BJ (cell line): ENCODE results near the gene AGO4. TPM values are rescaled to one million over a fixed set of nuclear protein-coding genes. Genes with fewer than 3 reads are reported as not detected.
"Not testable (repeated sequence)": the region's sequence is repeated elsewhere in the genome, so short reads cannot be mapped to it uniquely, and the experiment has no call there.

Experiments
- CTCF ChIA-PET: fragments of 350-600 bp; formaldehyde crosslinking; extraction: SDS; loops from one replicate; lab custom pipeline; 2021; ENCODE audit warnings: antibody characterized with exemption, inconsistent platforms; lab: Yijun Ruan, JAX
- POLR2A ChIA-PET: fragments of 300-600 bp; sonication (Branson Sonifier 250); formaldehyde crosslinking; extraction: SDS; loops from one replicate; lab custom pipeline; 2021; ENCODE audit warnings: antibody characterized with exemption; lab: Charles Lee
- DNase-seq: peaks from one replicate; pipeline ENCODE4 v3.0.0-alpha.2; 2011; ENCODE audit warnings: low read depth
- H3K27me3 ChIP-seq: 2 replicates; pipeline ENCODE4 v1.6.0; 2011; ENCODE audit warnings: low read length; ENCODE audit not compliant: control insufficient read depth, insufficient read depth
- H3K36me3 ChIP-seq: 2 replicates; pipeline ENCODE4 v1.5.1; 2011; ENCODE audit warnings: low read length; ENCODE audit not compliant: control insufficient read depth, insufficient read depth
- H3K4me3 ChIP-seq: 2 replicates; pipeline ENCODE4 v1.5.1; 2011; ENCODE audit warnings: low read depth, mild to moderate bottlenecking, control low read depth, low read length
- CTCF ChIP-seq: IDR thresholded peaks from 2 replicates; pipeline ENCODE4 v1.5.1; 2011; ENCODE audit warnings: low read depth, mild to moderate bottlenecking, control low read depth, inconsistent platforms, low read length, moderate library complexity; ENCODE audit not compliant: insufficient read depth
- polyA plus RNA-seq: library from polyadenylated mRNA; depleted of rRNA; stranded (reverse); fragments of >200 nt; gene quantifications from 2 replicates; pipeline ENCODE4 v1.2.3, GENCODE V29; 2011

Gene AGO4
- polyA plus RNA-seq, 1 experiment = 8.9 TPM

GRCh38 chr1:35885961-35886558 is 78.2 kb downstream of the AGO4 start:
- POLR2A ChIA-PET = interaction anchor here (0.6 kb wide), 1 partner anchor 25 kb away, joined by 4 read pairs; no protein-coding TSS in a partner anchor
- CTCF ChIA-PET = no interaction called here
- no peaks in the 10 kb centered on the region; the same call in 1 of the 2 replicates for H3K36me3 ChIP-seq
- no peak for DNase-seq
- H3K4me3 ChIP-seq = no peak overlapping the region
- TF ChIP-seq CTCF = no peak
- no peaks in the 10 kb centered on the region for H3K27me3 ChIP-seq

- POLR2A ChIA-PET = interaction anchor here (0.6 kb wide), 1 partner anchor 25 kb away, joined by 4 read pairs; no protein-coding TSS in a partner anchor
Measured at GRCh38 chr1:35886577-35887431, 79.0 kb downstream of the AGO4 start.

DNA sequence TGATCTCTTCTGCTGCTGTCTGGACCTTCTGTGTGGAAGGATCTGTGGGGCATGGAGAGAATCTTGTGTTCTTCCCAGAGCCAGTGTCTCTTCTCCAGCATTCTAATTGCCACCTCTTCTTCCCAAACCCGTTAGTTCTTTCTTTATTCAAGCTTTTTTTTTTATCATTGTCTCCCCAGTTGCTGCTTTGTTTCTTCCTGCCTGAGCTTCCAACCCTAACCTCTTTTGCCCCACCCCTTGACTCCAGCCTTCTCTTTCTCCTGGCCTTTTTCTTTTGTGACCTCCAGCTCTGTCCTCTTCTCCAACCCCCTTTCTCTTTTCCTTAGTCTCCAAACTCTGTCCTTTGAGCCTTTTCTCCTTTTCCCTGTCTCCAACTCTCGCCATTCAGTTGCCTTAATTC is 79.7 kb downstream of the AGO4 start:
- no peak for DNase-seq
- TF ChIP-seq CTCF = no peak
- ChIA-PET POLR2A (no interaction called here), CTCF (no interaction called here)
- H3K4me3 ChIP-seq = no peak overlapping the region
- H3K36me3 ChIP-seq = no peaks in the 10 kb centered on the region; the same call in 1 of the 2 replicates
- H3K27me3 ChIP-seq = no peaks in the 10 kb centered on the region

More at GRCh38 chr1:35886577-35887431, 79.0 kb downstream of the AGO4 start:
- H3K4me3 ChIP-seq = no peak overlapping the region
- CTCF ChIA-PET = no interaction called here
- H3K36me3 ChIP-seq = no peaks in the 10 kb centered on the region; the same call in 1 of the 2 replicates
- no peak for TF ChIP-seq CTCF
- no peaks in the 10 kb centered on the region for H3K27me3 ChIP-seq
- no peak for DNase-seq

DNA sequence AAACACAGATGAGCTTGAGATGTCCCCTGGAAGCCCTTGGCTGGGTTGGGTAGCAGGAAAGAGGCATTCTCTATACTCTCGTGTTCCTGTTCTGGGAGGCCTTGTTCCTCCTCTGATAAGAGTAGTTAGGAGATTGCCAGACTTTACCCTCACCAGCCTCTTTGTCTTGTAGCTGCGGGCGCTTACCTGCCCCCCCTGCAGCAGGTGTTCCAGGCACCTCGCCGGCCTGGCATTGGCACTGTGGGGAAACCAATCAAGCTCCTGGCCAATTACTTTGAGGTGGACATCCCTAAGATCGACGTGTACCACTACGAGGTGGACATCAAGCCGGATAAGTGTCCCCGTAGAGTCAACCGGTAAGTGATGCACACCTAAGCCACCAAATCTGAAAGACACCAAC is 80.4 kb downstream of the AGO4 start:
- DNase-seq = no peak
- H3K4me3 ChIP-seq = no peak overlapping the region
- no peaks in the 10 kb centered on the region for H3K27me3 ChIP-seq
- ChIA-PET POLR2A (no interaction called here), CTCF (no interaction called here)
- peaks cover 3% of the 10 kb centered on the region for H3K36me3 ChIP-seq
- TF ChIP-seq CTCF = no peak

DNA sequence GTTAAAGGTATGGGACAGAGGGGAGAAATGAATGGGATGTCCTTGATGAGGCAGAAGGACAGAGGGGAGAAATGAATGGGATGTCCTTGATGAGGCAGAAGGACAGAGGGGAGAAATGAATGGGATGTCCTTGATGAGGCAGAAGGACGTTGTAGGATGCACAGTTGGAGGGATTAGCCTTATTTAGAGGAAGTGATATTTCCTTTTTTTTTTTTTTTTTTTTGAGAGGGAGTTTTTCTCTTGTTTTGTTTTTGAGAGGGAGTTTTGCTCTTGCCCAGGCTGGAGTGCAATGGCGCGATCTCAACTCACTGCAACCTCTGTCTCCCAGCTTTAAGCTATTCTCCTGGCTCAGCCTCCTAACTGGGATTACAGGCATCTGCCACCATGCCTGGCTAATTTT is 81.2 kb downstream of the AGO4 start:
- DNase-seq, H3K27me3 ChIP-seq, H3K36me3 ChIP-seq, CTCF ChIA-PET, POLR2A ChIA-PET, H3K4me3 ChIP-seq: not testable (repeated sequence)
